ENCODE measurements around the gene HCLS1.
"Not testable (repeated sequence)": the region's sequence is repeated elsewhere in the genome, so short reads cannot be mapped to it uniquely, and the experiment has no call there.

The HCLS1 gene

GRCh38 chr3:121598564-121598963, 62.1 kb downstream of the HCLS1 start:
- TF ChIP-seq ZFX (IDR thresholded peaks at IDR 0.05; ENCODE audit: borderline replicate concordance): no peak
- TF ChIP-seq, protein P1, sequence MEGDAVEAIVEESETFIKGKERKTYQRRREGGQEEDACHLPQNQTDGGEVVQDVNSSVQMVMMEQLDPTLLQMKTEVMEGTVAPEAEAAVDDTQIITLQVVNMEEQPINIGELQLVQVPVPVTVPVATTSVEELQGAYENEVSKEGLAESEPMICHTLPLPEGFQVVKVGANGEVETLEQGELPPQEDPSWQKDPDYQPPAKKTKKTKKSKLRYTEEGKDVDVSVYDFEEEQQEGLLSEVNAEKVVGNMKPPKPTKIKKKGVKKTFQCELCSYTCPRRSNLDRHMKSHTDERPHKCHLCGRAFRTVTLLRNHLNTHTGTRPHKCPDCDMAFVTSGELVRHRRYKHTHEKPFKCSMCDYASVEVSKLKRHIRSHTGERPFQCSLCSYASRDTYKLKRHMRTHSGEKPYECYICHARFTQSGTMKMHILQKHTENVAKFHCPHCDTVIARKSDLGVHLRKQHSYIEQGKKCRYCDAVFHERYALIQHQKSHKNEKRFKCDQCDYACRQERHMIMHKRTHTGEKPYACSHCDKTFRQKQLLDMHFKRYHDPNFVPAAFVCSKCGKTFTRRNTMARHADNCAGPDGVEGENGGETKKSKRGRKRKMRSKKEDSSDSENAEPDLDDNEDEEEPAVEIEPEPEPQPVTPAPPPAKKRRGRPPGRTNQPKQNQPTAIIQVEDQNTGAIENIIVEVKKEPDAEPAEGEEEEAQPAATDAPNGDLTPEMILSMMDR (IDR thresholded peaks at IDR 0.05): no peak
- no peak overlapping the region for H3K27ac ChIP-seq

GRCh38 chr3:121595765-121596406, 64.8 kb downstream of the HCLS1 start:
- no peak overlapping the region for H3K27ac ChIP-seq
- no peak for TF ChIP-seq ZFX (IDR thresholded peaks at IDR 0.05; ENCODE audit: borderline replicate concordance)
- TF ChIP-seq, protein P1 (IDR thresholded peaks at IDR 0.05): no peak

DNA sequence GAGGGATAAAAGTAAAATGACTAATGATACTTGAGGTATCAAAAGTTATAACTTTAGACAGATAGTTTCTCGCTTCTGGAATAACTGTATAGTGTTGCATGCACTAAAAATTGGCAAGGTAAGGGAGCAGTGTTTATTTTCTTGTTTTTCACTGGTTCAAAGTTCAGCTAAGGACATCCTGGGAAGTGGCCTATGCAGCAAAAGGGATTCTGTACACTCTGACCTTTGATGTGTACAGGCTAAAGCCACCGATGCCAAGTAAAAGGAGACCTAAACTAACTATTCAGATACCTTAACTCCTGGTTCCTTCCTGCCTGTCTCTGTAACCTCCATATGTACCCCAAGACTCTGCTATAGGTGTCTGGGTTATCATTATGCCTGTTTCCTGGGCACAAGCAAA, 65.9 kb downstream of the HCLS1 start:
- TF ChIP-seq, protein P1 (IDR thresholded peaks at IDR 0.05): no peak
- TF ChIP-seq ZFX (IDR thresholded peaks at IDR 0.05; ENCODE audit: borderline replicate concordance): no peak
- no peak overlapping the region for H3K27ac ChIP-seq

DNA sequence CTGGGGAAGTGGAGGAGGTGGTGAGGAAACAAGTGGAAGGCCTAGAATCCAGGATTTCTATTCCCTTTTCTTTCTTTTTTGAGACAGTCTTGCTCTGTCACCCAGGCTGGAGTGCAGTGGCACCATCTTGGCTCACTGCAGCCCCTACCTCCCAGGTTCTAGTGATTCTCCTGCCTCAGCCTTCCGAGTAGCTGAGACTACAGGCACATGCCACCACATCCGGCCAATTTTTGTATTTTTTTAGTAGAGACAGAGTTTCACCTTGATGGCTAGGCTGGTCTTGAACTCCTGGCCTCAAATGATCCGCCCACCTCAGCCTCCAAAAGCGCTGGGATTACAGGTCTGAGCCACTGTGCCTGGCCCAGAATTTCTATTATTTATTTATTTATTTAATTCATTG, 66.9 kb downstream of the HCLS1 start:
- H3K27ac ChIP-seq: not testable (repeated sequence)

GRCh38 chr3:121592856-121593702, 67.6 kb downstream of the HCLS1 start, which contains the start of gene FBXO40:
Gene FBXO40, plus strand, starts transcription at chr3:121593379. Its CDS starts 27,197 bp downstream, at chr3:121620576.
- H3K27ac ChIP-seq: no peak within 1 kb of the TSS
- TF ChIP-seq, protein P1 (IDR thresholded peaks at IDR 0.05): no peak
- no peak for TF ChIP-seq ZFX (IDR thresholded peaks at IDR 0.05; ENCODE audit: borderline replicate concordance)

DNA sequence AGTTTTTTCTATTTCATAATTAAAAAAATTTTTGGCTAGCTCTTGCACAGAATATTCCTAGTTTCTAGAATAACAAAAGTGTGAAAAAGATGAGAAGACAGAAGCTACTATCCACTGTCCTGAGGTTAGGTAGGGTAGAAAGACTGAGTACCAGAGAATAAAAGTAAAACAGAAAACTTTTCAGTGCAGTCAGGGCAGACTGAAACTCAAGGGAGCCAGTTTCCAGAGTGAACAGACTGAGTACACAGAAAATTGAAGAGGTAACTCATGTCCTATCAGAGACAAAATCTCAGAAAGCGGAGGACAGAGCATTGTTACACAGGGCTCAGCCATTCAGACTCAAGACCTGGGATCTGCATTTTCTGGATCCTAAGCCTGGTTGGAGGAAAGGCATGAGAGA, 76.3 kb downstream of the HCLS1 start:
- H3K27ac ChIP-seq: no peak overlapping the region
- TF ChIP-seq, protein P1 (IDR thresholded peaks at IDR 0.05): no peak
- TF ChIP-seq ZFX (IDR thresholded peaks at IDR 0.05; ENCODE audit: borderline replicate concordance): no peak

- TF ChIP-seq, protein P1 (IDR thresholded peaks at IDR 0.05): no peak
- TF ChIP-seq ZFX (IDR thresholded peaks at IDR 0.05; ENCODE audit: borderline replicate concordance): no peak
These were observed 79.0 kb downstream of the HCLS1 start for GRCh38 chr3:121581691-121582090.

More at GRCh38 chr3:121581691-121582090, 79.0 kb downstream of the HCLS1 start:
- H3K27ac ChIP-seq: no peak overlapping the region
